H54 (cell line): ENCODE measurements around the gene ARHGAP15.

Experiments used
- DNase-seq: peaks from one replicate; pipeline ENCODE4 v3.0.0; 2011; ENCODE audit warnings: low spot score, mixed read lengths; ENCODE audit not compliant: insufficient read length
- FAIRE-seq: peaks from 3 replicates; lab custom pipeline; 2011; peaks lifted over from hg19 to GRCh38; lab: Jason Lieb, UNC
- POLR2A ChIP-seq: IDR thresholded peaks from 2 replicates; pipeline ENCODE4 v1.6.1; 2011; ENCODE audit warnings: low read depth, mild to moderate bottlenecking, low read length

ARHGAP15 gene

GRCh38 chr2:143429932-143430679 lies 300.9 kb downstream of the ARHGAP15 start:
- TF ChIP-seq POLR2A, result no peak
- peak; percentile 55 for FAIRE-seq
- no peak for DNase-seq

GRCh38 chr2:143431316-143431715 lies 302.1 kb downstream of the ARHGAP15 start:
- DNase-seq, result no peak
- no peak for TF ChIP-seq POLR2A
- peak; percentile 80 for FAIRE-seq

- no peak for FAIRE-seq
- TF ChIP-seq POLR2A, result no peak
These were observed 304.0 kb downstream of the ARHGAP15 start for GRCh38 chr2:143433251-143433650.

GRCh38 chr2:143433840-143434239 lies 304.6 kb downstream of the ARHGAP15 start:
- DNase-seq, result no peak
- no peak for TF ChIP-seq POLR2A
- no peak for FAIRE-seq

More at GRCh38 chr2:143433251-143433650, 304.0 kb downstream of the ARHGAP15 start:
- DNase-seq, result no peak

GRCh38 chr2:143434445-143434844 lies 305.2 kb downstream of the ARHGAP15 start:
- DNase-seq (no peak), FAIRE-seq (no peak)
- TF ChIP-seq POLR2A, result no peak

- DNase-seq (no peak), FAIRE-seq (no peak)
- no peak for TF ChIP-seq POLR2A
These were observed 305.9 kb downstream of the ARHGAP15 start for GRCh38 chr2:143435131-143435530.

GRCh38 chr2:143436951-143437350 lies 307.7 kb downstream of the ARHGAP15 start:
- no peak for FAIRE-seq

GRCh38 chr2:143440411-143441012 lies 311.3 kb downstream of the ARHGAP15 start:
- FAIRE-seq, result no peak

More at GRCh38 chr2:143436951-143437350, 307.7 kb downstream of the ARHGAP15 start:
- DNase-seq, result no peak
- no peak for TF ChIP-seq POLR2A

GRCh38 chr2:143442193-143442592 lies 313.0 kb downstream of the ARHGAP15 start:
- DNase-seq, result no peak
- FAIRE-seq, result no peak
- TF ChIP-seq POLR2A, result no peak

More at GRCh38 chr2:143440411-143441012, 311.3 kb downstream of the ARHGAP15 start:
- TF ChIP-seq POLR2A, result no peak
- no peak for DNase-seq

GRCh38 chr2:143451642-143452281 lies 322.5 kb downstream of the ARHGAP15 start:
- peak; percentile 93 for FAIRE-seq
- DNase-seq, result peak; percentile 6
- no peak for TF ChIP-seq POLR2A

GRCh38 chr2:143452817-143453451 lies 323.7 kb downstream of the ARHGAP15 start:
- TF ChIP-seq POLR2A, result no peak
- DNase-seq, result no peak
- FAIRE-seq, result no peak

GRCh38 chr2:143453981-143454511 lies 324.8 kb downstream of the ARHGAP15 start:
- no peak for TF ChIP-seq POLR2A
- DNase-seq, result no peak
- FAIRE-seq, result no peak

- DNase-seq (no peak), FAIRE-seq (no peak)
- TF ChIP-seq POLR2A, result no peak
These were observed 326.1 kb downstream of the ARHGAP15 start for GRCh38 chr2:143455317-143455716.
